WTC11 (cell line): ENCODE measurements around the gene CLIC5. TPM values are rescaled to one million over a fixed set of nuclear protein-coding genes. Genes with fewer than 3 reads are reported as not detected.

ENCODE experiments used
- ATAC-seq: fragments of 200-7000 bp; cut with Tn5 transposase; 2 replicates; pipeline ENCODE4 v1.10.0; 2021; ENCODE audit warnings: mild to moderate bottlenecking, moderate library complexity
- CTCF ChIA-PET: fragments of 300-600 bp; sonication (Branson Sonifier 250); formaldehyde crosslinking; loops from one replicate; lab custom pipeline; 2021; ENCODE audit warnings: antibody characterized with exemption; lab: Charles Lee
- POLR2A ChIA-PET: fragments of 350-600 bp; sonication (Branson Sonifier 250); formaldehyde crosslinking; loops from one replicate; lab custom pipeline; 2021; ENCODE audit warnings: antibody characterized with exemption; lab: Charles Lee
- DNase-seq: peaks from one replicate; pipeline ENCODE4 v3.0.0; 2021; ENCODE audit warnings: low spot score
- H3K27ac Mint-ChIP-seq: 2 replicates; pipeline ENCODE4 v1.8.0; 2021; ENCODE audit warnings: mixed read lengths
- H3K27me3 Mint-ChIP-seq: 2 replicates; pipeline ENCODE4 v1.8.0; 2021; ENCODE audit warnings: low read depth, mild to moderate bottlenecking, moderate library complexity, mixed read lengths
- H3K36me3 Mint-ChIP-seq: 2 replicates; pipeline ENCODE4 v1.8.0; 2021; ENCODE audit warnings: mixed read lengths
- H3K4me1 Mint-ChIP-seq: 2 replicates; pipeline ENCODE4 v1.8.0; 2022; ENCODE audit warnings: mixed read lengths
- H3K4me3 Mint-ChIP-seq: 2 replicates; pipeline ENCODE4 v1.8.0; 2021; ENCODE audit warnings: mild to moderate bottlenecking, moderate library complexity, mixed read lengths
- H3K9me3 Mint-ChIP-seq: 2 replicates; pipeline ENCODE4 v1.8.0; 2021; ENCODE audit warnings: mixed read lengths
- CBFB ChIP-seq: sonication (generic); formaldehyde crosslinking; IDR thresholded peaks from 2 replicates; pipeline ENCODE4 v1.8.1; 2022; ENCODE audit warnings: mild to moderate bottlenecking, low read depth, missing genetic modification reagents
- ELF4 ChIP-seq: sonication (generic); formaldehyde crosslinking; IDR thresholded peaks from 2 replicates; pipeline ENCODE4 v1.8.1; 2022; ENCODE audit warnings: low read depth, mild to moderate bottlenecking, moderate library complexity, missing genetic modification reagents
- EMX1 ChIP-seq: fragments of 250-450 bp; sonication (Bioruptor Pico); IDR thresholded peaks from 2 replicates; pipeline ENCODE4 v1.8.0; 2021; ENCODE audit warnings: mild to moderate bottlenecking
- GABPB1 ChIP-seq: sonication (generic); formaldehyde crosslinking; IDR thresholded peaks from 2 replicates; pipeline ENCODE4 v1.8.1; 2023; ENCODE audit warnings: mild to moderate bottlenecking, missing genetic modification reagents
- NR1H2 ChIP-seq: sonication (generic); formaldehyde crosslinking; IDR thresholded peaks from 2 replicates; pipeline ENCODE4 v1.9.0; 2021; ENCODE audit warnings: mild to moderate bottlenecking, moderate library complexity, missing genetic modification reagents
- OVOL2 ChIP-seq: fragments of 250-450 bp; sonication (Bioruptor Pico); IDR thresholded peaks from 2 replicates; pipeline ENCODE4 v1.9.0; 2021; ENCODE audit warnings: mild to moderate bottlenecking, borderline replicate concordance
- SMAD3 ChIP-seq: sonication (generic); formaldehyde crosslinking; IDR thresholded peaks from 2 replicates; pipeline ENCODE4 v1.8.0; 2022; ENCODE audit warnings: missing genetic modification reagents, mild to moderate bottlenecking, borderline replicate concordance
- TEAD4 ChIP-seq: sonication (generic); formaldehyde crosslinking; IDR thresholded peaks from 2 replicates; pipeline ENCODE4 v1.8.0; 2022; ENCODE audit warnings: mild to moderate bottlenecking, missing genetic modification reagents
- ZNF232 ChIP-seq: sonication (generic); formaldehyde crosslinking; IDR thresholded peaks from 2 replicates; pipeline ENCODE4 v1.8.0; 2022; ENCODE audit warnings: mild to moderate bottlenecking, missing genetic modification reagents
- ZNF263 ChIP-seq: sonication (generic); formaldehyde crosslinking; IDR thresholded peaks from 2 replicates; pipeline ENCODE4 v1.8.1; 2022; ENCODE audit warnings: low read depth, mild to moderate bottlenecking, moderate library complexity, missing genetic modification reagents
- ZNF396 ChIP-seq: fragments of 250-450 bp; sonication (Bioruptor Pico); IDR thresholded peaks from 2 replicates; pipeline ENCODE4 v1.8.0; 2021; ENCODE audit warnings: mild to moderate bottlenecking, moderate library complexity, borderline replicate concordance
- total RNA-seq: library from RNA; stranded (reverse); gene quantifications from 3 replicates; pipeline ENCODE4 v1.2.3, GENCODE V29; 2021
- TF ChIP-seq, protein P1 (sequence below): fragments of 250-450 bp; sonication (Bioruptor Pico); IDR thresholded peaks from 2 replicates; pipeline ENCODE4 v2.1.2; 2022; ENCODE audit warnings: mild to moderate bottlenecking, moderate library complexity
- TF ChIP-seq, protein P2 (sequence below): sonication (generic); formaldehyde crosslinking; conservative IDR thresholded peaks from 2 replicates; pipeline ENCODE4 v1.8.1; 2023; ENCODE audit warnings: mild to moderate bottlenecking, low read depth, missing genetic modification reagents, moderate library complexity
- TF ChIP-seq, protein P3 (sequence below): sonication (generic); formaldehyde crosslinking; IDR thresholded peaks from 2 replicates; pipeline ENCODE4 v1.8.1; 2023; ENCODE audit warnings: mild to moderate bottlenecking, missing genetic modification reagents
- TF ChIP-seq, protein P4 (sequence below): sonication (generic); formaldehyde crosslinking; IDR thresholded peaks from 2 replicates; pipeline ENCODE4 v1.8.1; 2023; ENCODE audit warnings: mild to moderate bottlenecking, missing genetic modification reagents, moderate library complexity
- TF ChIP-seq, protein P5 (sequence below): sonication (generic); formaldehyde crosslinking; IDR thresholded peaks from 2 replicates; pipeline ENCODE4 v1.8.0; 2022; ENCODE audit warnings: mild to moderate bottlenecking, missing genetic modification reagents
- TF ChIP-seq, protein P6 (sequence below): fragments of 250-450 bp; sonication (Bioruptor Pico); IDR thresholded peaks from 2 replicates; pipeline ENCODE4 v1.9.0; 2021; ENCODE audit warnings: mild to moderate bottlenecking, borderline replicate concordance
- TF ChIP-seq, protein P7 (sequence below): sonication (generic); formaldehyde crosslinking; IDR thresholded peaks from 2 replicates; pipeline ENCODE4 v1.8.1; 2023; ENCODE audit warnings: mild to moderate bottlenecking, missing genetic modification reagents, borderline replicate concordance

CLIC5 gene
- total RNA-seq, 1 experiment from 2014 or later = 0.22 TPM

DNA sequence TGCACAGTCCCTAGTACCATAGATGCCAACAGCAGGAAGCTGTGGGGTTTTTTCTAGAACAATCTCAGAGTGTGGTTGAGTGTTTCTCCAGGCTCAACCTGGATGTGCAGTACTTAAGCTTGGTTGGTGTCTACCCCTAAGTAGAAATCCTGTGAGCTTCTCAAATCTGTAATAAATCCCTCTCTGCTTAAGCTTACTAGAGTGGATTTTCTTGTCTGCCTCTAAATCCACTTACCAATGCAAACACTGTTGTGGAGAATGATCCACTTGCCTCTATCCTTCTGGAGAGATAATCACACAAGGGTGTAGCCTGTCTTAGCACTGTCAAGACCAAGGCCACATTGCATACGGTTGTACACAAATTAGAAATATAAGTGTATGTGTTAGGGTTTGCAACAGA lies 43.3 kb upstream of the CLIC5 start (continued):
- TF ChIP-seq SMAD3 (CRISPR knock-in tag) (no peak), ZNF396 (CRISPR knock-in tag) (no peak), ZNF232 (CRISPR knock-in tag) (no peak), TEAD4 (CRISPR knock-in tag) (no peak), ELF4 (CRISPR knock-in tag) (no peak)
- TF ChIP-seq, protein P1, sequence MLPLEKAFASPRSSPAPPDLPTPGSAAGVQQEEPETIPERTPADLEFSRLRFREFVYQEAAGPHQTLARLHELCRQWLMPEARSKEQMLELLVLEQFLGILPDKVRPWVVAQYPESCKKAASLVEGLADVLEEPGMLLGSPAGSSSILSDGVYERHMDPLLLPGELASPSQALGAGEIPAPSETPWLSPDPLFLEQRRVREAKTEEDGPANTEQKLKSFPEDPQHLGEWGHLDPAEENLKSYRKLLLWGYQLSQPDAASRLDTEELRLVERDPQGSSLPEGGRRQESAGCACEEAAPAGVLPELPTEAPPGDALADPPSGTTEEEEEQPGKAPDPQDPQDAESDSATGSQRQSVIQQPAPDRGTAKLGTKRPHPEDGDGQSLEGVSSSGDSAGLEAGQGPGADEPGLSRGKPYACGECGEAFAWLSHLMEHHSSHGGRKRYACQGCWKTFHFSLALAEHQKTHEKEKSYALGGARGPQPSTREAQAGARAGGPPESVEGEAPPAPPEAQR (CRISPR knock-in tag) = no peak
- TF ChIP-seq, protein P2, sequence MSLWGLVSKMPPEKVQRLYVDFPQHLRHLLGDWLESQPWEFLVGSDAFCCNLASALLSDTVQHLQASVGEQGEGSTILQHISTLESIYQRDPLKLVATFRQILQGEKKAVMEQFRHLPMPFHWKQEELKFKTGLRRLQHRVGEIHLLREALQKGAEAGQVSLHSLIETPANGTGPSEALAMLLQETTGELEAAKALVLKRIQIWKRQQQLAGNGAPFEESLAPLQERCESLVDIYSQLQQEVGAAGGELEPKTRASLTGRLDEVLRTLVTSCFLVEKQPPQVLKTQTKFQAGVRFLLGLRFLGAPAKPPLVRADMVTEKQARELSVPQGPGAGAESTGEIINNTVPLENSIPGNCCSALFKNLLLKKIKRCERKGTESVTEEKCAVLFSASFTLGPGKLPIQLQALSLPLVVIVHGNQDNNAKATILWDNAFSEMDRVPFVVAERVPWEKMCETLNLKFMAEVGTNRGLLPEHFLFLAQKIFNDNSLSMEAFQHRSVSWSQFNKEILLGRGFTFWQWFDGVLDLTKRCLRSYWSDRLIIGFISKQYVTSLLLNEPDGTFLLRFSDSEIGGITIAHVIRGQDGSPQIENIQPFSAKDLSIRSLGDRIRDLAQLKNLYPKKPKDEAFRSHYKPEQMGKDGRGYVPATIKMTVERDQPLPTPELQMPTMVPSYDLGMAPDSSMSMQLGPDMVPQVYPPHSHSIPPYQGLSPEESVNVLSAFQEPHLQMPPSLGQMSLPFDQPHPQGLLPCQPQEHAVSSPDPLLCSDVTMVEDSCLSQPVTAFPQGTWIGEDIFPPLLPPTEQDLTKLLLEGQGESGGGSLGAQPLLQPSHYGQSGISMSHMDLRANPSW (CRISPR knock-in tag) = no peak
- TF ChIP-seq, protein P3, sequence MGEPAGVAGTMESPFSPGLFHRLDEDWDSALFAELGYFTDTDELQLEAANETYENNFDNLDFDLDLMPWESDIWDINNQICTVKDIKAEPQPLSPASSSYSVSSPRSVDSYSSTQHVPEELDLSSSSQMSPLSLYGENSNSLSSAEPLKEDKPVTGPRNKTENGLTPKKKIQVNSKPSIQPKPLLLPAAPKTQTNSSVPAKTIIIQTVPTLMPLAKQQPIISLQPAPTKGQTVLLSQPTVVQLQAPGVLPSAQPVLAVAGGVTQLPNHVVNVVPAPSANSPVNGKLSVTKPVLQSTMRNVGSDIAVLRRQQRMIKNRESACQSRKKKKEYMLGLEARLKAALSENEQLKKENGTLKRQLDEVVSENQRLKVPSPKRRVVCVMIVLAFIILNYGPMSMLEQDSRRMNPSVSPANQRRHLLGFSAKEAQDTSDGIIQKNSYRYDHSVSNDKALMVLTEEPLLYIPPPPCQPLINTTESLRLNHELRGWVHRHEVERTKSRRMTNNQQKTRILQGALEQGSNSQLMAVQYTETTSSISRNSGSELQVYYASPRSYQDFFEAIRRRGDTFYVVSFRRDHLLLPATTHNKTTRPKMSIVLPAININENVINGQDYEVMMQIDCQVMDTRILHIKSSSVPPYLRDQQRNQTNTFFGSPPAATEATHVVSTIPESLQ (CRISPR knock-in tag) = no peak
- TF ChIP-seq, protein P4, sequence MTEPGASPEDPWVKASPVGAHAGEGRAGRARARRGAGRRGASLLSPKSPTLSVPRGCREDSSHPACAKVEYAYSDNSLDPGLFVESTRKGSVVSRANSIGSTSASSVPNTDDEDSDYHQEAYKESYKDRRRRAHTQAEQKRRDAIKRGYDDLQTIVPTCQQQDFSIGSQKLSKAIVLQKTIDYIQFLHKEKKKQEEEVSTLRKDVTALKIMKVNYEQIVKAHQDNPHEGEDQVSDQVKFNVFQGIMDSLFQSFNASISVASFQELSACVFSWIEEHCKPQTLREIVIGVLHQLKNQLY (CRISPR knock-in tag) = no peak

DNA sequence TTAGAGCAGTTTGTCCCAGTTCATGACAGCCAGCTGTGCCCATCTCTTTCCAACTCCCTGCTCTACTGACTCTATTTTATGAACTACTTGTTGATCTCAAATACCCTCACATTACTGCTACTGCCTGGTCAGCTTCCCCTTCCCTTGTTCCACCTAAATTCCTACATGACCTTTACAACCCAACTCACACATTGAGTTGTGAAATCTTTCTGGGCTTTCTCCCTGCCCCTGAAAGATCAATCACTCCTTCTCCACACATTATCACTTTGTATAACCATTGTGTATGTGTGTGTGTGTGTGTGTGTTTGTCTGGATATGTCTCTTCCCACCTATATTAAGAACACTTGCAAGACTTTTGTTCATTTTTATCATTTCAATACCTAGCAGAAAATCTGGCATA lies 42.1 kb upstream of the CLIC5 start:
- POLR2A ChIA-PET = no interaction called here
- Mint-ChIP-seq H3K4me1 (0 out of 2 replicates have a peak, but pooled peaks cover 3% of the 10 kb centered on the region), H3K27ac (no peak overlapping the region), H3K27me3 (no peaks in the 10 kb centered on the region; the same call in 1 of the 2 replicates), H3K4me3 (no peak overlapping the region), H3K36me3 (peaks cover 14% of the 10 kb centered on the region), H3K9me3 (peaks cover 29% of the 10 kb centered on the region)
- DNase-seq = no peak
- TF ChIP-seq CBFB (CRISPR knock-in tag) (no peak), GABPB1 (CRISPR knock-in tag) (no peak), NR1H2 (CRISPR knock-in tag) (no peak), EMX1 (CRISPR knock-in tag) (no peak), ZNF263 (CRISPR knock-in tag) (no peak), OVOL2 (CRISPR knock-in tag) (no peak)
- TF ChIP-seq, protein P5, sequence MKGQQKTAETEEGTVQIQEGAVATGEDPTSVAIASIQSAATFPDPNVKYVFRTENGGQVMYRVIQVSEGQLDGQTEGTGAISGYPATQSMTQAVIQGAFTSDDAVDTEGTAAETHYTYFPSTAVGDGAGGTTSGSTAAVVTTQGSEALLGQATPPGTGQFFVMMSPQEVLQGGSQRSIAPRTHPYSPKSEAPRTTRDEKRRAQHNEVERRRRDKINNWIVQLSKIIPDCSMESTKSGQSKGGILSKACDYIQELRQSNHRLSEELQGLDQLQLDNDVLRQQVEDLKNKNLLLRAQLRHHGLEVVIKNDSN (CRISPR knock-in tag) = no peak
- TF ChIP-seq, protein P6, sequence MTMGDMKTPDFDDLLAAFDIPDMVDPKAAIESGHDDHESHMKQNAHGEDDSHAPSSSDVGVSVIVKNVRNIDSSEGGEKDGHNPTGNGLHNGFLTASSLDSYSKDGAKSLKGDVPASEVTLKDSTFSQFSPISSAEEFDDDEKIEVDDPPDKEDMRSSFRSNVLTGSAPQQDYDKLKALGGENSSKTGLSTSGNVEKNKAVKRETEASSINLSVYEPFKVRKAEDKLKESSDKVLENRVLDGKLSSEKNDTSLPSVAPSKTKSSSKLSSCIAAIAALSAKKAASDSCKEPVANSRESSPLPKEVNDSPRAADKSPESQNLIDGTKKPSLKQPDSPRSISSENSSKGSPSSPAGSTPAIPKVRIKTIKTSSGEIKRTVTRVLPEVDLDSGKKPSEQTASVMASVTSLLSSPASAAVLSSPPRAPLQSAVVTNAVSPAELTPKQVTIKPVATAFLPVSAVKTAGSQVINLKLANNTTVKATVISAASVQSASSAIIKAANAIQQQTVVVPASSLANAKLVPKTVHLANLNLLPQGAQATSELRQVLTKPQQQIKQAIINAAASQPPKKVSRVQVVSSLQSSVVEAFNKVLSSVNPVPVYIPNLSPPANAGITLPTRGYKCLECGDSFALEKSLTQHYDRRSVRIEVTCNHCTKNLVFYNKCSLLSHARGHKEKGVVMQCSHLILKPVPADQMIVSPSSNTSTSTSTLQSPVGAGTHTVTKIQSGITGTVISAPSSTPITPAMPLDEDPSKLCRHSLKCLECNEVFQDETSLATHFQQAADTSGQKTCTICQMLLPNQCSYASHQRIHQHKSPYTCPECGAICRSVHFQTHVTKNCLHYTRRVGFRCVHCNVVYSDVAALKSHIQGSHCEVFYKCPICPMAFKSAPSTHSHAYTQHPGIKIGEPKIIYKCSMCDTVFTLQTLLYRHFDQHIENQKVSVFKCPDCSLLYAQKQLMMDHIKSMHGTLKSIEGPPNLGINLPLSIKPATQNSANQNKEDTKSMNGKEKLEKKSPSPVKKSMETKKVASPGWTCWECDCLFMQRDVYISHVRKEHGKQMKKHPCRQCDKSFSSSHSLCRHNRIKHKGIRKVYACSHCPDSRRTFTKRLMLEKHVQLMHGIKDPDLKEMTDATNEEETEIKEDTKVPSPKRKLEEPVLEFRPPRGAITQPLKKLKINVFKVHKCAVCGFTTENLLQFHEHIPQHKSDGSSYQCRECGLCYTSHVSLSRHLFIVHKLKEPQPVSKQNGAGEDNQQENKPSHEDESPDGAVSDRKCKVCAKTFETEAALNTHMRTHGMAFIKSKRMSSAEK (CRISPR knock-in tag) = no peak
- TF ChIP-seq, protein P7, sequence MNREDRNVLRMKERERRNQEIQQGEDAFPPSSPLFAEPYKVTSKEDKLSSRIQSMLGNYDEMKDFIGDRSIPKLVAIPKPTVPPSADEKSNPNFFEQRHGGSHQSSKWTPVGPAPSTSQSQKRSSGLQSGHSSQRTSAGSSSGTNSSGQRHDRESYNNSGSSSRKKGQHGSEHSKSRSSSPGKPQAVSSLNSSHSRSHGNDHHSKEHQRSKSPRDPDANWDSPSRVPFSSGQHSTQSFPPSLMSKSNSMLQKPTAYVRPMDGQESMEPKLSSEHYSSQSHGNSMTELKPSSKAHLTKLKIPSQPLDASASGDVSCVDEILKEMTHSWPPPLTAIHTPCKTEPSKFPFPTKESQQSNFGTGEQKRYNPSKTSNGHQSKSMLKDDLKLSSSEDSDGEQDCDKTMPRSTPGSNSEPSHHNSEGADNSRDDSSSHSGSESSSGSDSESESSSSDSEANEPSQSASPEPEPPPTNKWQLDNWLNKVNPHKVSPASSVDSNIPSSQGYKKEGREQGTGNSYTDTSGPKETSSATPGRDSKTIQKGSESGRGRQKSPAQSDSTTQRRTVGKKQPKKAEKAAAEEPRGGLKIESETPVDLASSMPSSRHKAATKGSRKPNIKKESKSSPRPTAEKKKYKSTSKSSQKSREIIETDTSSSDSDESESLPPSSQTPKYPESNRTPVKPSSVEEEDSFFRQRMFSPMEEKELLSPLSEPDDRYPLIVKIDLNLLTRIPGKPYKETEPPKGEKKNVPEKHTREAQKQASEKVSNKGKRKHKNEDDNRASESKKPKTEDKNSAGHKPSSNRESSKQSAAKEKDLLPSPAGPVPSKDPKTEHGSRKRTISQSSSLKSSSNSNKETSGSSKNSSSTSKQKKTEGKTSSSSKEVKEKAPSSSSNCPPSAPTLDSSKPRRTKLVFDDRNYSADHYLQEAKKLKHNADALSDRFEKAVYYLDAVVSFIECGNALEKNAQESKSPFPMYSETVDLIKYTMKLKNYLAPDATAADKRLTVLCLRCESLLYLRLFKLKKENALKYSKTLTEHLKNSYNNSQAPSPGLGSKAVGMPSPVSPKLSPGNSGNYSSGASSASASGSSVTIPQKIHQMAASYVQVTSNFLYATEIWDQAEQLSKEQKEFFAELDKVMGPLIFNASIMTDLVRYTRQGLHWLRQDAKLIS (CRISPR knock-in tag) = no peak
- ATAC-seq = no peak
- CTCF ChIA-PET = no interaction called here
